Head of caudate nucleus (tissue), 42 donors: ENCODE data around the gene TCF23.
"Not testable (repeated sequence)": the region's sequence is repeated elsewhere in the genome, so short reads cannot be mapped to it uniquely, and the experiment has no call there.

ENCODE experiments used
- DNase-seq, 42 donors: peaks; one replicate each; pipeline versions ENCODE4 v3.0.0 to v3.0.0-alpha.2; 2020 to 2021; ENCODE audit warnings: mixed read lengths in 7 of 42
- intact Hi-C: fragments of 100-400 bp; cut with DNase I; formaldehyde crosslinking; loops from one replicate; pipeline ENCODE4 v1.15.0; 2022

Gene TCF23

DNA sequence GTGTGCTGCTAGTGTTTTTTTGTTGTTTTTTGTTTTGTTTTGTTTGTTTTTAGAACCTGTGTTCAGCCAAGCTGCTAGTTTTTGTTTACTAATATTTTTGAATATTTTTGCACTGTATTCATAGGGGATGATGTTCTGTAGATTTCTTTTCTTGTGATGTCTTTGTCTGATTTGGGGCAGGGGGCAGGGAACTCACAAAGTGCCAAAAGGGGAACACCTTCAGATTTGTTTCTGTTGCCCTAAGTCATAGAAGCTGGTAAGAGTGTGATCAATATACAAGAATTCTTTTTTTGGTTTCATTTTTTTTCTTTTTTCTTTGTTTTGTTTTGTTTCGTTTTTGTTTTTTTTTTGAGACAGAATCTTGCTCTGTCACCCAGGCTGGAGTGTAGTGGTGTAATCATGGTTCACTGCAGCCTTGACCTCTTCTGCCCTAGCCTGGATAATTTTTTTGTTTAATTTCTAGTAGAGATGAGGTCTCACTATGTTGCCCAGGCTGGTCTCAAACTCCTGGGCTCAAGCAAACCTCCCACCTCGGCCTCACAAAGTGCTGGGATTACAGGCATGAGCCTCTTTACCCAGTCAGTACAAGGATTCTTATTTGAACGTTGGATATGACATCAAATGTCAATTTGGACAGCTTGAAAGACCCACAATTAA is 30.7 kb downstream of the TCF23 start:
- DNase-seq = no peak
- intact Hi-C loops = no loop called here

DNA sequence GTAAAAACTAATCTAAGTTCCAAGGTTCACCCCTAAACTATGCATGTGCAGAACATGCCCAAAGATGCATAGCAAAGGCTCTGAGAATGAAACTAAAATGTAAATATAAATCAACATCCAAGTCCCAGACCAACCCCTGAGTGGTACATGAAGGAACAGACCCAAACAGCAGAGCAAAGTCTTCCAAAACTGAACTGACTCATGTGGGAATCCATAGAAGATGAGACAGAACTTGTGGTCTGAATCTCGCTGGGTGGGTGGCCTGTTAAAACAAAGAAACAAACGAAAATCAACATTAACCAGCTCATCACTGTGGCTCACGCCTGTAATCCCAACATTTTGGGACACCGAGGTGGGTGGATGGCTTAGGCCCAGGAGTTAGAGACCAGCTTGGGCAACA is 33.5 kb downstream of the TCF23 start:
- DNase-seq = no peak
- intact Hi-C loops = no loop called here

DNA sequence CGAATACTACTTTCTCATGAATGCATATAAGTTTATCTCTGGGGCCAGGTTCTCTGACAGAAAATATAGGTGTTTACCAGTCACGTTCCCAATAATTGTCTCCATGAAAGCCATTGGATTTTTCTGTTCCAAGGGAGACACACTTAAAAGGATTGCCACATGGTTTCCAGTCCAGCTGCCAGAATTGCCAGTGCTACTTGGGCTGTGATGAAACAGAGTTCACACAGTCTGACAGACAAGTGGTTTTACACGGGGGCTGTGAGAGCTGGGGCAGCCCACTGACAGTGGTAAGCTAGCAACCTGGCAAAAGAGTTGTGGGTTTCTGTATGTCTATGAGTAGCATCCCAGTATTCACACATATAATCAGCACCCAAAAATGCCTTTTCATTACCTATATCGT is 35.3 kb downstream of the TCF23 start:
- DNase-seq = no peak
- intact Hi-C loops = no loop called here

DNA sequence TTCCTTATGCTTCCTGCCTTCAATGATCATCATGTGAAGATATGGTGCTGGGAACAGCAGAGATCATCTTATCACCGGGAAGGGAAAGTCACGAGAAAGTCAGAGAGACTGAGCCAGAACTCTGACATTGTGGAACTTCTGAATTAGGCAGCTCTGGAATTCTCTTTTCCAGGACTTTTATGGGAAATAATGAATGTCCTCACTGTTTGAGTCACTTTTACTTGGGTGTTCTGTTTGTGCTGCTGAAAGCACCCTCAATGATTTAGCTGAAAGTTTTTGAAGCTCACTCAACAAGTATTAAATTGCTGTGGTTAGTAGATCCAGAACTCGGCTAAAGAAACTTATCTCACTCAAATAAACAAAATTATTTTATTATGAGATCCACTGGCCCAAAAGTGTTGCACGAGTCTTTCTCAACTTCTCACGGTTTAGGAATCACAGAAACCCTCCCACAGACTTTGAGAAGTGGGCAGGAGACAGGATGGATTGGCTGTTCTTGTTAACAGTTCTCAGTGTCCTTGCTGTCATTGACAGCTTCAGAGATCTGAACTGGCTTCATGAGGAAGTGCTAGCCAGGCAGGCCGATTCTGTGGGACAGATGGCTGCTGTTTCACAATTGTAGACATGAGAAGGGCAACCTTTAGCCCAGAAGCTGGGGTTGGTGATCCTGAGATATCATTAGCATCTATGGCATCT is 36.7 kb downstream of the TCF23 start:
- intact Hi-C loops = no loop called here
- DNase-seq = peak in 5 of 42 donors; percentile 2 to 45 (median 11)

DNA sequence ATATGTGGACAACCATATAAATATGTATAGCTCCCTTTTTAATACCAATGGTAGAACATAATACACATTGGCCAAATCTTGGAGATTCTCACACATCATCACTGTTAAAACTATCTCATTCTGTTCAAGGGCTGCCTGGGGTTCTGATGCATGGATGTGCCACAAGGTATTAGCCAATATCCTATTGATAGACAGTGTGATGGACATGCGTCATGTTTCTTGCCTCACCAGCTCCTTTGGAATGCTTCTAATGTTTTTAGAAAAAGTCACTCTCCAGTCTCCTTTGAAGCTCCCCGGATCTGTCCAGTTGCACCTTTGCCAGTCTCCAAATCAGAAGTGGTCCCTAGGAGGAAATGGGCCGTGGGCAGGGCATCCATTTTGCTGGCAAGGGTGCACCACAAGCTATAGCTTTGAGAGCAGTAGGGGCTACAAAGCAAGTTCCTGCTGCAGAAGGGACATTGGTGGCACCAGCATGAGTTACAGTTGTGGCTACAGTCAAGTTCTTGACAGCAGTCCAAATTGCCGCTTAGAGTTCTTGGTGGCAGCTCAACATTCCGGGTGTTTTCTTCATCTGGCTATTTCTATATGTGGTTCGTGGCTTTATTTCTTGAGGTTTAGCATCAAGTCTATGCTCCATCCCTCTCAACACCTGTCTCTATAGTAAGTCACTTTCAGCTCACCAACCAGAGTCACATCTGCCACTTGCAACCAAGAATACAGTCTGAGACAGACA is 38.0 kb downstream of the TCF23 start:
- intact Hi-C loops = no loop called here
- DNase-seq = no peak

DNA sequence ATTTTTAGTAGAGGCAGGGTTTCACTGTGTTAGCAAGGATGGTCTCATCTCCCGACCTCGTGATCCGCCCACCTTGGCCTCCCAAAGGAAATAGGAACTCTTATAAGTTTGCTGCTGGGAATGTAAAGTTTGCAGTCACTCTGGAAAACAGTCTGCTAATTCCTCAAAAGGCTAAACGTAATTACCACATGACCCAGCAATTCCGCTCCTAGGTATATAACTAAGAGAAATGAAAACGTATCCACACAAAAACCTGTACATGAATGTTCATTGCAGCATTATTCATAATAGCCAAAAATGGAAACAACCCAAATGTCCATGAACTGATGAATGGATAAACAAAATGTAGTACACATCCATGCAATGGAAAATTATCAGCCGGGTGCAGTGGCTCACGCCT is 41.2 kb downstream of the TCF23 start:
- intact Hi-C loops = no loop called here
- no peak for DNase-seq

DNA sequence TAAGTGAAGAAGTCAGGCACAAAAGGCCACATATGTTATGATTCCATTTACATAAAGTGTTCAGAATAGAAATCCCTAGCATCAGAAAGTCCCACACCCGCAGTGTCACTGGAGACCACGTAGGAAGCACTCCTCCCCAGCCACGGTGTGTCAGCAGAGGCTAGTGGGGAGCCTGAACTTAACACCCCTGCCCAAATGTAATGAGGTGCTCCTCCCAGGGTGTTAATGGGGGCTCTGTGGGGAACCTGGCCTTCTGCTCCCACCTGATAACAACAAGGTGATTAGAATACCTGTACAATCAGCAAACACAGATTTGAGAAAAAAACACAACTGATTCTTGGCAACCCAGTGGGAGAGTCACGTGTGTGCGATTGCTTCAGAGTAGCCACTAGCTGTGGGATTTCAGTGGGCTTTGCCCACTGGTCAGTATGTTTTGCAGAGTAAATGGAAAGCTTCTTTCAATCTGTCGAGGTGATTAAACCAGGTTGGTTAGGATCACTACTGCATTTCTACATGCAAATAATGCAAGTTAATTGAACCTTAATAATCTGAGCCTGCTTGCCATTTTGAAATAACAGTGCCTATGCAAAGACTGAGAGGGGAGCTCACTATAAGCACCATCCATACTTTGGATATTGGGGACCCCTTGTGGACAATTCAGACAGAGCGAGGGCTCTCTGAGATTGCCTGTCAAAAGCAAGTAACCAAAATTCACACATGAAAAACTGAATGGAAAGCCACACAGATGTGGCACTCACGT is 42.4 kb downstream of the TCF23 start:
- intact Hi-C loops = no loop called here

DNA sequence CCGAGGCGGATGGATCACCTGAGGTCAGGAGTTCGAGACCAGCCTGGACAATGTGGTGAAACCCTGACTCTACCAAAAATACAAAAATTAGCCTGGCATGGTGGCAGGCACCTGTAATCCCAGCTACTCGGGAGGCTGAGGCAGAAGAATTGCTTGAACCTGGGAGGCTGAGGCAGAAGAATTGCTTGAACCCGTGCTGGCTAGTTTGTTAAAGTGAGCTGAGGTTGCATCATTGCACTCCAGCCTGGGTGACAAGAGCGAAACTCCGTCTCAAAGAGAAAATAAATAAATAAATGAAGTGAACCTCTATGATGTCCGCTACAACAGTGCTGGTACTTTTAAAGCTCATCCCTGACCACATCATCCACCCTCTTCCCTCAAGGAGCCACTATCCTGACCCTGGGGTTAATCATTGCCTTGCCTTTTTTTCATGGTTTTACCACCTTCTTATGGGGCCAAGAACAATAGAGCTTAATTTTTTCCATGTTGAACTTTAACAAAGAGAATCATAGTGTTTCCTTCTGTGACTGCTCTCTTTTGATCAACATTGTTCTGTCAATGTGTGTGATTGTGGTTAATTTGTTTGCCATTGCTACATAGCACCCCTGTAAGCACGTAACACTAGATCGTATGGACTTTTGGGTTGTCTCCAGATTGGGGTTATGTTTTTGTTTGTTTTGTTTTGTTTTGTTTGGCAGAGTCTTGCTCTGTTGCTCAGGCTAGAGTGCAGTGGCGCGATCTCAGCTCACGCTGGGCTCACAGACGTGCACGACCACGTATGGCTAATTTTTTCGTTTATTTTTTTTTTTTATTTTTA is 45.9 kb downstream of the TCF23 start:
- no peak for DNase-seq
- intact Hi-C loops = no loop called here

More for the DNA sequence above, 42.4 kb downstream of the TCF23 start:
- peak in 29 of 42 donors; percentile 10 to 73 (median 45) for DNase-seq

DNA sequence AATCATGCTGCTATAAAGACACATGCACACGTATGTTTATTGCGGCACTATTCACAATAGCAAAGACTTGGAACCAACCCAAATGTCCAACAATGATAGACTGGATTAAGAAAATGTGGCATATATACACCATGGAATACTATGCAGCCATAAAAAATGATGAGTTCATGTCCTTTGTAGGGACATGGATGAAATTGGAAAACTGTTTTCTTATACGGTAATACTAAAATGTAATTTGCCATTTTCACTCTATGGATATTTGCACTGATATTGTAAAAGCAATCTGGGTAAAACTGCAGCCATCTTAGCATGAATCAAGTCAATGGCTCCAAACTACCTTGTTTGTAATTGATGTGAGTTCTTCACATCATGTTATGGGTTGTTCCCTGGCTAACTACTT is 47.0 kb downstream of the TCF23 start:
- DNase-seq, intact Hi-C loops: not testable (repeated sequence)

DNA sequence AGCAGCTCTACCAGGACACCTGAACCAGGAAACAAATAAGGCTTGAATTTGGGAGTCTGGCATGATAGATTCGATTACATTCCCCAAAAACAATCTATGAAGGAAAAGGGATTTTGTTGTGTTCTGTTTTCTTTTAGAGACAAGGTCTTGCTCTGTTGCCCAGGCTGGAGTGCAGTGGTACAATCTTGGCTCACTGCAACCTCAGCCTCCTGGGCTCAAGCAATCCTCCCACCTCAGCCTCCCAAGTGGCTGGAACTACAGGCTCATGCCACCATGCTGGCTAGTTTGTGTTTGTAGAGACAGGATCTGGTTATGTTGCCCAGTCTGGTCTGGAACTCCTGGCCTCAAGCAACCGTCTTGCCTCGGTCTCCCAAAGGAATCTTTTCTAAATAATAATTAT is 49.3 kb downstream of the TCF23 start:
- peak in 1 of 42 donors; percentile 30 for DNase-seq
- intact Hi-C loops = not testable (repeated sequence)

DNA sequence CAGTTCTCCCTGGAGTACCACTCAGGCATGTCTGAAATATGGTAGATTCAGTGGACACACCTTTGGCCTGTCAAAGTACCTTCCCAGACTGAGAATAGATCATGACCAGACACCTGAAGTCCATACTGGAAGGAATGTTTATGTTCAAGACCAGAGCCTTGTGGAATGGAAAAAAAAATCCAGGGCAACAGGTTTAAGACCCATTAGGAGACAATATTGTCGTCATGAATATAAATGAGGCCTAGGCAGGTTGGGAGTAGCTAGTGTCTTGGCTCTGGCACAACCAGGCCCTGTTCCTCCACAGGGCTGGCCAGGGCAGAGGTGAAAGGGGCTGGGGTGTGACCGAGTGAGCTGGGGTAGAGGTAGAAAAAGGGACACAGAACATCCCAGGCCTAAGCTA is 49.8 kb downstream of the TCF23 start:
- intact Hi-C loops = no loop called here
- DNase-seq = peak in 1 of 42 donors; percentile 27

DNA sequence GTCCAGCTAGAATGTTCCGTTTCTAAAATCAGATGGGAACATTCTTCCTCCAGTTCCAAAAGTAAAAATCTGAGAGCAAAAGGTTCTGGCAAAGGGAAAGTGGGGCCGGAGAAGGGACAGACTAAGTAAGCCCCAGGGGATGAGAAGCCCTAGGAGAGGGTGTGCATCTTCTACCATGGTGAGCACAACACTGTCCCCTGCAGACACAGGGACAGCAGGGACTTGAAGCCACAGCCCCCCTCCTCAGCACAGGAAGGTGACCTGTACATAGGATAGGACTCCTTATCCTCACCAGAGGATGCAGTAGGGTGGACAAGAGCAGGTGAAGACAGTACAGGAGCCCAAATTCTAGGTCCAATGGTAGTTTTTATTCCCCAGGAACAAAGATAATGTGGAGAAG is 50.4 kb downstream of the TCF23 start:
- intact Hi-C loops = no loop called here

DNA sequence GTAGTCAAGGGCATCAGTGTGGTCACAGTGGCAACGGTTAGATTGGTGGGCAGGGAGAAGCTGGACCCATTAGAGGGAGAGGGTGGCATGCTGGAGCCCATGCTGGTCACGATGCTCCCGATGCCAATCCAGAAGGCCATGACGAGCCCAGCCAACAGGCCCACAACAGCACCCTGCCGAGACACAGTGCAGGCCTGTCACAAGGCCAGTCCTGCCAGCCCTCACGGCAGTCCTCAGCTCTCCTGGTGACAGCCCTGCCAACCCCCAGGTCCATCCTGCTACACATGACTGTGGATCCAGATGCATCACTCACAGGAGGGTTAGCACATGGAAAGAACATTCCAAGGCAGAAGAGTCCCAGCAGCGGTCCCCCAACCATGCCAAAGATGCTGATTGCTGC is 52.9 kb downstream of the TCF23 start:
- intact Hi-C loops = no loop called here
- DNase-seq = no peak

More for the DNA sequence above, 50.4 kb downstream of the TCF23 start:
- no peak for DNase-seq

DNA sequence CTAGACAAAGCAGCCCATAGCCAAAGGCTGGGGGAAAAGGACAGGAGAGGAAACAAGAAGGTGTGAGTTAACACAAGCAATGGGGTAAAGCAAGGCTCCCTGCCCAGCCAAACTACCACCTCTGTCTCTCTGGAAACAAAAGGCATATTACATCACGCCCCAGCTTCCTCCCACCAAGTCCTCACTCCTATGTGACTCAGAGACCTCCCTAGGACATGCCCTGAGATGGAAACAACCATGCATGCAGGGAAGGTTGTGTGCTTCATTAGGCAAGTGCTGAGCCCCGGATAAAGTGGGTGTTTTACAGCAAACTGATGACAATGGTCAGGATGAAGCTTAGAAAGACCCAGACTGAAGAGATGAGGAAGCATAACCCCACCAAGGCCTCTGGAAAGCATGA is 54.0 kb downstream of the TCF23 start:
- intact Hi-C loops = no loop called here
- peak in 34 of 42 donors; percentile 10 to 81 (median 41) for DNase-seq

DNA sequence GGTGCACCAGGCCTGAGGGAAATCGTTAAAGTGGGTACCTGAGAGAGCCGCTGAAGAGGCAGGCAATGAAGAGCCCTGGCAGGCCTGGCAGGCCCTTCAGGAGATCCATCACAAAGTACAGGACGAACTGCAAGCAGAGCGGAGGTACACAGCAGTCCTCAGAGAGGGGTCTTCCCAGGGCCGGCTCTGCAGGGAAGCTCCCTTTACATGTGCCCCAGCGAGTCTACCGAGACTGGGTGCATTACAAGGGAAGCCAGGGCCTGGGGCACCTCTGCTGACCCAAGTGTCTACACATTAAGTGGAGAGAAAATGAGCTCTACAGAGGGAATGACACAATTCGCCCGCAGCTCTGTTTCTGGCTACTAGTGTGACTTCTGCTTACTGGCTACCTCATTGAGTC is 54.9 kb downstream of the TCF23 start:
- intact Hi-C loops = no loop called here
- DNase-seq = no peak

DNA sequence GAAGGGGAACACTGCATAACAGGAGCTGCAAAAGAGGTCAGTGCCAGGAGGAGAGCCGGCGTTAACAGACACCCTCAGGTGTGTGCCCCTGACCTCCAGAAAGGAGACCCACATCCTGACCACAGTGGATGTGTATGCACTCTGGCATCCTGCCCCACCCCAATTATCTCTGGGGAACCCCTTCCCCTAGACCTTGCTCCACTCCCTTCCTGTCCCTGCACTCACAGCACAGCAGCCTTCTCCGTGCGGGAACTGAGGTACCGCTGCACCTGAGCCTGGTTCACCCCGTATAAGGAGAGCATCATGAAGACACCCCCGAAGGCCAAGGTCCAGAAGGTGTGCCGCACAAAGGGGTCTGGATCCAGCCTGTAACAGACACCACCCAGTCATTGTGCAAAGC is 55.8 kb downstream of the TCF23 start:
- peak in 1 of 42 donors; percentile 8 for DNase-seq

DNA sequence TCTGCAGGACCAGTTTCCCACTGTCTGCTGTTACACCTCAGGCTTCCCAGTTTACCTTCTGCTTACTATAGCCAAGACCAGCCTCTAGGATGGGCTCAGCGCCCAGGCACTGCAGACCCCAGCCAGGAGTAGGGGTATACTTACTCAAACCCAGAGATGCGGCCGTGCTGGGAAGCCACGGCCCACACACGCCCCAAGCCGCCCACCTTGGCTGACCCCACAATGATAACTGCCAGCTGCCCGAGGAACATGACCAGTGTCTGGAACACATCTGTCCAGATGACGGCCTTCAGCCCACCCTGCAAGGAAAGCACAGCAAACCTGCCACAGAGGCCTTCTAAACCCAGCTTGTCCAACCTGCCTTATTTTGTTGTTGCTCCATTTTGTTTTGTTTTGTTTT is 56.4 kb downstream of the TCF23 start:
- intact Hi-C loops = no loop called here
- DNase-seq = peak in 1 of 42 donors; percentile 4

More for the DNA sequence above, 55.8 kb downstream of the TCF23 start:
- intact Hi-C loops = no loop called here

DNA sequence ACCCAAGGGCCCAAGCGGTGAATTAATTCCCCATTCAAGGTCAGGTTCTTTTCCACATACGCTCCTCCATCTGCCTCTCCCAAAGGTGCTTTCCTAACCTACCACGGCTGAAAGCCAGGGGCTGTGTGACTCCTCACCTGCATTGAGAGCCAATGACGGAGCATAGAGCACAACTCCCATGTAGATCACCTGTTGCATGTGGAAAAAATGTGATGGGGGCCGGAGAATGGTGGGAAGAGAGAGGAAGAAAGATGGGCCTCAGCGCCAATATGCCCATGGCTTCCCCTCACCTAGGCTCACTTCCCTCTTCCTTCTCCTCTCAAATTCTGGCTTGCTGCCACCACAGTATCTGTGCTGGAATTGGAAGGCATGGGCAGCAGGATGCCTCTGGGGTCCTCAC is 57.5 kb downstream of the TCF23 start:
- intact Hi-C loops = no loop called here
- peak in 1 of 42 donors; percentile 4 for DNase-seq
